RWPE2 (cell line): ENCODE measurements around the gene CSMD2.

ENCODE experiments used
- ATAC-seq: fragments of 200-7000 bp; cut with Tn5 transposase; 3 replicates; pipeline ENCODE4 v1.9.1; 2021; ENCODE audit warnings: low read depth
- DNase-seq: peaks from one replicate; pipeline ENCODE4 v3.0.0-alpha.2; 2020; ENCODE audit warnings: low spot score
- H3K27ac ChIP-seq: fragments of 450-650 bp; 2 replicates; pipeline ENCODE4 v1.5.1; 2017; ENCODE audit warnings: mild to moderate bottlenecking; ENCODE audit not compliant: poor library complexity, severe bottlenecking
- H3K27me3 ChIP-seq: fragments of 250-450 bp; sonication (Bioruptor Pico); 2 replicates; pipeline ENCODE4 v1.5.1; 2021; ENCODE audit warnings: mild to moderate bottlenecking, moderate library complexity; ENCODE audit not compliant: insufficient read depth, poor library complexity, severe bottlenecking
- H3K36me3 ChIP-seq: fragments of 250-450 bp; sonication (Bioruptor Pico); 2 replicates; pipeline ENCODE4 v1.5.1; 2020; ENCODE audit warnings: low read depth, mild to moderate bottlenecking, moderate library complexity
- H3K4me1 ChIP-seq: fragments of 250-450 bp; sonication (Bioruptor Pico); 2 replicates; pipeline ENCODE4 v1.5.1; 2021; ENCODE audit warnings: mild to moderate bottlenecking, moderate library complexity; ENCODE audit not compliant: insufficient read depth, poor library complexity, severe bottlenecking
- H3K4me3 ChIP-seq: fragments of 250-450 bp; sonication (Bioruptor Pico); 2 replicates; pipeline ENCODE4 v1.5.1; 2021; ENCODE audit warnings: mild to moderate bottlenecking, moderate library complexity; ENCODE audit not compliant: severe bottlenecking
- H3K9me3 ChIP-seq: fragments of 250-450 bp; sonication (Bioruptor Pico); 2 replicates; pipeline ENCODE4 v1.5.1; 2021; ENCODE audit warnings: mild to moderate bottlenecking, moderate library complexity; ENCODE audit not compliant: severe bottlenecking
- TF ChIP-seq, protein P1 (sequence below): fragments of 450-650 bp; IDR thresholded peaks from one replicate; pipeline ENCODE4 v1.5.1; 2017; ENCODE audit warnings: mild to moderate bottlenecking, moderate library complexity; ENCODE audit not compliant: poor library complexity, severe bottlenecking

Gene CSMD2

DNA sequence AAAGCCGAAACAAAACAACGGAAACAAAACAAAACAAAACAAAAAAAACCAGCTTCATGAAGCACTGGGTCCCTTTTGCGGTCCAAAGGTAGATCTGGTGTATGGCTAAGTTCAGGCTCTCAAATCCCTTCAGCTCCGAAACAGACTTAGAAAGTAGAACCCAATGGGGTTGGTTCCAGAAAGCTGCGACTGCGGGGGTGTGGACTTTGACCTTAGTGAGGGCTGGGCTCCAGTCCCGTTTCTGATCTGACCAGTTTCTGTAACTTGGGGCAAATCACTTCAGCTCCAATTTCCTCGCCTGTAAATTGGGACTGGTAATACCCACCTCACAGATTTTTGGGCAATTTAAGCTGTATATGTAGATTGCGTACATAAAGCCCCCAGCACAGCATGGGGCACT, 587.4 kb downstream of the CSMD2 start:
- no peak for ATAC-seq
- Histone ChIP-seq H3K27me3 (no peaks in the 10 kb centered on the region), H3K4me1 (no peaks in the 10 kb centered on the region), H3K36me3 (no peaks in the 10 kb centered on the region), H3K27ac (no peak overlapping the region), H3K9me3 (no peaks in the 10 kb centered on the region), H3K4me3 (no peak overlapping the region)
- TF ChIP-seq, protein P1, sequence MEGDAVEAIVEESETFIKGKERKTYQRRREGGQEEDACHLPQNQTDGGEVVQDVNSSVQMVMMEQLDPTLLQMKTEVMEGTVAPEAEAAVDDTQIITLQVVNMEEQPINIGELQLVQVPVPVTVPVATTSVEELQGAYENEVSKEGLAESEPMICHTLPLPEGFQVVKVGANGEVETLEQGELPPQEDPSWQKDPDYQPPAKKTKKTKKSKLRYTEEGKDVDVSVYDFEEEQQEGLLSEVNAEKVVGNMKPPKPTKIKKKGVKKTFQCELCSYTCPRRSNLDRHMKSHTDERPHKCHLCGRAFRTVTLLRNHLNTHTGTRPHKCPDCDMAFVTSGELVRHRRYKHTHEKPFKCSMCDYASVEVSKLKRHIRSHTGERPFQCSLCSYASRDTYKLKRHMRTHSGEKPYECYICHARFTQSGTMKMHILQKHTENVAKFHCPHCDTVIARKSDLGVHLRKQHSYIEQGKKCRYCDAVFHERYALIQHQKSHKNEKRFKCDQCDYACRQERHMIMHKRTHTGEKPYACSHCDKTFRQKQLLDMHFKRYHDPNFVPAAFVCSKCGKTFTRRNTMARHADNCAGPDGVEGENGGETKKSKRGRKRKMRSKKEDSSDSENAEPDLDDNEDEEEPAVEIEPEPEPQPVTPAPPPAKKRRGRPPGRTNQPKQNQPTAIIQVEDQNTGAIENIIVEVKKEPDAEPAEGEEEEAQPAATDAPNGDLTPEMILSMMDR: no peak
- DNase-seq: no peak

DNA sequence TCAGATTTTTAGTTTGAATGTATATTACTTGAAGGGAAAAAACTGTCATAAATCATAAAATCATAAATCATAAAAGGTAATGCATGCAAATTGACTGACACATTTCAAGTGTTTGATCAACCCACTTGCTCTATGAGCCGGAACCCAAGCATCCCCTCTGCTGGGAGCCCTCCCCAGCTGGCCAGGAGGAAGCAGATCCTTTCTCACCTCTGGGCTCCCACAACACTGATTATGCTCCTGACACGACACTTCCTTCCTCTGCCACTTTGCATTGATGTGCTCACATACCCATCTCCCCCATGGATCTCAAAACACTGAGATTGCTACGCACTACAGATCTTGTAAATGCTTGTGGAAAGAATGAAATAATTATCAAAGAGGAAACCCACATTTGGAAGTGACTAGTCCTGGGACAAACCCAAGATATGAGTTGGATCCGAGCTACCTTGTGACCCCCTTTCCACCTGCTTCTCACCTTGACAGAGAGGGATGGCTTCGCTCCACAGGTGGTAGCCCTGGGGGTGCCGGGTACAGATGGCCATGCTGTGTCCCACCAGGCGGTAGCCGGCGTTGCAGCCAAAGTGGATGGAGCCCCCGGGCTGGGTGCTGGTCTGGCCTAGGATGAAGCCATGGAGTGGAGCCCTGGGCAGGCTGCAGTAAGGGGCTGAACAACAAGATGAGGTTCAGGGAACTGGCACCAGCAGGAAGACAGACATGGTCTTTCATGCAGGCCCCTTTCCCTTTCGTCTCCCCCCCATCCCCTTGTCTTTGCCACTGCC, 588.0 kb downstream of the CSMD2 start:
- ATAC-seq: no peak
- H3K9me3 ChIP-seq: no peaks in the 10 kb centered on the region
- no peak for DNase-seq

DNA sequence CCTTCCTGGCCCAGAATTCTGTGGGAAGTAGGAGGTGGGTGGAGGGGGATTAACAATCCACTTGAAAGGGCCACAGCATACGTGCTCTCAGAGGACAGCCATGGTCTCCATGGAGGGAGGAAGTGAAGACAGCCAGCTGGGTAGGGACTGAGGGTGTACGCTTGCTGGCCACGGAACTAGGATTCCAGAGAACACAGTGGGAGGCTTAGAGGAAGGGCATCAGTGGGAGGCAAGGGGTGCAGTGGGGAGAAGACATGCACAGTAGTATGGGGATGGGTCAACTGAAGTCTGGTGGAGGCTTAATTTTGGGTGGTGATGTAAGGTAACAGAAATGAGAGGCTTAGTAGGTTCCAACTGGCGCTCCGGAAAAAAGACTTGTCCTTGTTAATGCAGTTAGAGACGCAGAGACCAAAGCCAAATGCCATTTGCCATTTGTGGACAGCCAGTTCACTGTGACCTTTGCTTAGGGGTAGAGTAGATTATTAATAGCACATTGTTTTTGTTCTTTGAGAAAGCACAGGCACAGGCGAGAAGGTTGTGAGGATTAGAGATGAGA, 589.6 kb downstream of the CSMD2 start:
- no peak overlapping the region for H3K4me3 ChIP-seq
- H3K36me3 ChIP-seq: no peaks in the 10 kb centered on the region
- DNase-seq: no peak
- TF ChIP-seq, protein P1: no peak
- no peaks in the 10 kb centered on the region for H3K9me3 ChIP-seq
- no peaks in the 10 kb centered on the region for H3K4me1 ChIP-seq
- no peak overlapping the region for H3K27ac ChIP-seq
- no peak for ATAC-seq
- no peaks in the 10 kb centered on the region for H3K27me3 ChIP-seq

More for the DNA sequence above, 588.0 kb downstream of the CSMD2 start:
- no peak overlapping the region for H3K27ac ChIP-seq
- no peaks in the 10 kb centered on the region for H3K4me1 ChIP-seq
- no peaks in the 10 kb centered on the region for H3K27me3 ChIP-seq
- no peaks in the 10 kb centered on the region for H3K36me3 ChIP-seq
- no peak overlapping the region for H3K4me3 ChIP-seq
- TF ChIP-seq, protein P1: no peak

DNA sequence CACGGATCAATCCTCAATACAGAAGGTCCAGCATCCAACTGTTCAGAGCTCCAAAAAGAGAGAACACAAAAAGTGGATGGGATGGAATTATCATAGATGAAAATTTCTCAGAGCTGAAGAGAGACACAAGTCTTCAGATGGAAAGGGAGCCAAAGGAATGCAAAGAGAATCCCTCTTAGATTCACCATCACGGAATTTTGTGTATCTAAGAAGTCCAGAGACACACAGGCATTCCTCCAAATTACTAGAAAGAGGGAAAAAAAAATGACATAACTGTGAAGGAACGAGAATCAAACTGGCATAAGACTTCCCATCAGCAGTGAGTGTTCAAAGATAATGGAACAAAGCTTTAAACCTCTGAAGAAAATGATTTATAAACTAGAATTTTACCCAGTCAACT, 591.4 kb downstream of the CSMD2 start:
- Histone ChIP-seq H3K4me1 (no peaks in the 10 kb centered on the region), H3K27ac (no peak overlapping the region), H3K4me3 (no peak overlapping the region), H3K27me3 (no peaks in the 10 kb centered on the region), H3K9me3 (no peaks in the 10 kb centered on the region), H3K36me3 (no peaks in the 10 kb centered on the region)
- DNase-seq (no peak), ATAC-seq (no peak)
- TF ChIP-seq, protein P1: no peak

DNA sequence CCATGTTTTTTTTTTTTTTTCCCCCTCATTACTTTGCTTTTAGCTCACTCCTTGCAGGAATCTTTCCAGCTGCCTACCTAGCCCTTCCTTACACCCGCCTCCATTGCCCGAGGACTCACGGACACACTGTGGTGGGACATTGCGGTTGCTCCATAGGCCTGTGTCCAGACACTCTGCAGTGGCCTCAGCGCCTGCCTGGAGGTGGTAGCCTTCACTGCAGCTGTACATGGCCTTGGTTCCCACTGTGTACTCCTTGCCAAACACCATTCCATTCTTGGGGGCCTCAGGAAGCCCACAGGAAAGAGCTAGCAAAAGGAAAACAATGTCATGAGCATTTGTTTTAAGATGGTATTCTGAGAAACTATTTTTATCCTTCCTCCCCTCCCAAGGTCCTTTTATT, 592.6 kb downstream of the CSMD2 start:
- no peaks in the 10 kb centered on the region for H3K4me1 ChIP-seq
- H3K27me3 ChIP-seq: no peaks in the 10 kb centered on the region
- H3K4me3 ChIP-seq: no peak overlapping the region
- no peaks in the 10 kb centered on the region for H3K36me3 ChIP-seq
- DNase-seq (no peak), ATAC-seq (no peak)
- TF ChIP-seq, protein P1: no peak
- H3K27ac ChIP-seq: no peak overlapping the region
- no peaks in the 10 kb centered on the region for H3K9me3 ChIP-seq
